HG02610 (cell line): ENCODE data around the gene RGS3.

Experiments
- ATAC-seq: cut with Tn5 transposase; IDR thresholded peaks from one replicate; pipeline ENCODE4 v1.9.1; 2021; ENCODE audit warnings: mild to moderate bottlenecking, moderate library complexity; ENCODE audit not compliant: unreplicated experiment

The RGS3 gene

GRCh38 chr9:113582698-113583200 is 119.2 kb downstream of the RGS3 start:
- no peak for ATAC-seq

- ATAC-seq = no peak
Measured at GRCh38 chr9:113583511-113584427, 120.2 kb downstream of the RGS3 start.

- ATAC-seq = no peak
Measured at GRCh38 chr9:113584428-113585084, 121.0 kb downstream of the RGS3 start.

GRCh38 chr9:113585085-113585442 is 121.5 kb downstream of the RGS3 start:
- no peak for ATAC-seq

- no peak for ATAC-seq
Measured at GRCh38 chr9:113585555-113585954, 122.0 kb downstream of the RGS3 start.

- no peak for ATAC-seq
Measured at GRCh38 chr9:113587471-113588031, 124.0 kb downstream of the RGS3 start.

- ATAC-seq = no peak
Measured at GRCh38 chr9:113588242-113588810, 124.8 kb downstream of the RGS3 start.

- ATAC-seq = no peak
Measured at GRCh38 chr9:113588936-113589335, 125.4 kb downstream of the RGS3 start.

GRCh38 chr9:113589407-113589806 is 125.9 kb downstream of the RGS3 start:
- ATAC-seq = no peak

- no peak for ATAC-seq
Measured at GRCh38 chr9:113589890-113590289, 126.4 kb downstream of the RGS3 start.

GRCh38 chr9:113590389-113590788 is 126.9 kb downstream of the RGS3 start:
- no peak for ATAC-seq

- ATAC-seq = peak; percentile 38
Measured at GRCh38 chr9:113590991-113591898, 127.7 kb downstream of the RGS3 start.

- ATAC-seq = peak; percentile 4
Measured at GRCh38 chr9:113591899-113592625, 128.5 kb downstream of the RGS3 start.

- no peak for ATAC-seq
Measured at GRCh38 chr9:113592876-113593575, 129.5 kb downstream of the RGS3 start.

GRCh38 chr9:113593682-113594281 is 130.3 kb downstream of the RGS3 start:
- ATAC-seq = peak; percentile 76

- no peak for ATAC-seq
Measured at GRCh38 chr9:113594484-113595299, 131.2 kb downstream of the RGS3 start.

- ATAC-seq = no peak
Measured at GRCh38 chr9:113596616-113597320, 133.2 kb downstream of the RGS3 start.
